ENCODE measurements around the gene CFDP1. TPM values are rescaled to one million over a fixed set of nuclear protein-coding genes. Genes with fewer than 3 reads are reported as not detected.

The CFDP1 gene
- total RNA-seq, 1 experiment from 2014 or later, result 32.1 TPM

GRCh38 chr16:75423723-75424104 is 9.6 kb downstream of the CFDP1 start:
- no peak for ATAC-seq
- no peak for DNase-seq
- H3K36me3 ChIP-seq (ENCODE audit: low read depth, low read length), result no peaks in the 10 kb centered on the region
- no peak overlapping the region for H3K9ac ChIP-seq (ENCODE audit: low read length)
- no peak overlapping the region for H3K4me2 ChIP-seq (ENCODE audit: low read length)
- CTCF ChIA-PET, result no interaction called here
- no peaks in the 10 kb centered on the region for H3F3A ChIP-seq (ENCODE audit: low read length, unreplicated experiment)
- no peak for TF ChIP-seq CTCF (conservative IDR thresholded peaks at IDR 0.05; ENCODE audit: low read depth, low read length)
- TF ChIP-seq EZH2 (IDR thresholded peaks at IDR 0.05; ENCODE audit: low read length, unreplicated experiment), result no peak
- no peak for TF ChIP-seq EZH2phosphoT487 (IDR thresholded peaks at IDR 0.05; ENCODE audit: borderline replicate concordance, low read length)
- H3K27me3 ChIP-seq (ENCODE audit: low read length), result no peaks in the 10 kb centered on the region
- intact Hi-C loops (cut with micrococcal nuclease), result no loop called here
- H3K9me3 ChIP-seq (ENCODE audit: low read length), result no peaks in the 10 kb centered on the region
- BruUV-seq (replicated peaks), result no TSS peak
- no peak overlapping the region for H2AFZ ChIP-seq (ENCODE audit: low read length)
- H3K27ac ChIP-seq (ENCODE audit: low read length), result no peak overlapping the region
- H3K4me1 ChIP-seq (ENCODE audit: insufficient read depth, low read length), result no peaks in the 10 kb centered on the region
- no peak overlapping the region for H3K4me3 ChIP-seq (ENCODE audit: low read length)
- H3K79me2 ChIP-seq (ENCODE audit: low read length), result peaks cover 82% of the 10 kb centered on the region
- H3K9me2 ChIP-seq (replicated peaks; ENCODE audit: low read length), result no peaks in the 10 kb centered on the region
- no peaks in the 10 kb centered on the region for H4K20me1 ChIP-seq (ENCODE audit: low read length)
- POLR2A ChIA-PET (ENCODE audit: unreplicated experiment), result no interaction called here

- no peaks in the 10 kb centered on the region for H3K4me1 ChIP-seq (ENCODE audit: insufficient read depth, low read length)
- DNase-seq (no peak), ATAC-seq (no peak)
- H3K27ac ChIP-seq (ENCODE audit: low read length), result no peak overlapping the region
- no peaks in the 10 kb centered on the region for H3K9me2 ChIP-seq (replicated peaks; ENCODE audit: low read length)
- H3F3A ChIP-seq (ENCODE audit: low read length, unreplicated experiment), result no peaks in the 10 kb centered on the region
- H2AFZ ChIP-seq (ENCODE audit: low read length), result no peak overlapping the region
- no peaks in the 10 kb centered on the region for H3K27me3 ChIP-seq (ENCODE audit: low read length)
- no TSS peak for BruUV-seq (replicated peaks)
- H3K4me3 ChIP-seq (ENCODE audit: low read length), result no peak overlapping the region
- no peak overlapping the region for H3K9ac ChIP-seq (ENCODE audit: low read length)
- H3K4me2 ChIP-seq (ENCODE audit: low read length), result no peak overlapping the region
- no peaks in the 10 kb centered on the region; the same call in 1 of the 2 replicates for H3K36me3 ChIP-seq (ENCODE audit: low read depth, low read length)
- ChIA-PET CTCF (no interaction called here), POLR2A (ENCODE audit: unreplicated experiment) (no interaction called here)
- H3K9me3 ChIP-seq (ENCODE audit: low read length), result no peaks in the 10 kb centered on the region
- TF ChIP-seq EZH2 (IDR thresholded peaks at IDR 0.05; ENCODE audit: low read length, unreplicated experiment) (no peak), EZH2phosphoT487 (IDR thresholded peaks at IDR 0.05; ENCODE audit: borderline replicate concordance, low read length) (no peak), CTCF (conservative IDR thresholded peaks at IDR 0.05; ENCODE audit: low read depth, low read length) (no peak)
- H3K79me2 ChIP-seq (ENCODE audit: low read length), result peaks cover 79% of the 10 kb centered on the region
- H4K20me1 ChIP-seq (ENCODE audit: low read length), result no peaks in the 10 kb centered on the region
- intact Hi-C loops (cut with micrococcal nuclease), result no loop called here
These were observed 11.5 kb downstream of the CFDP1 start for GRCh38 chr16:75421820-75422126.

GRCh38 chr16:75420987-75421819 is 12.1 kb downstream of the CFDP1 start:
- no peak overlapping the region for H2AFZ ChIP-seq (ENCODE audit: low read length)
- H3K4me3 ChIP-seq (ENCODE audit: low read length), result no peak overlapping the region
- DNase-seq (no peak), ATAC-seq (no peak)
- H4K20me1 ChIP-seq (ENCODE audit: low read length), result no peaks in the 10 kb centered on the region
- H3K36me3 ChIP-seq (ENCODE audit: low read depth, low read length), result no peaks in the 10 kb centered on the region; the same call in 1 of the 2 replicates
- H3K9me2 ChIP-seq (replicated peaks; ENCODE audit: low read length), result no peaks in the 10 kb centered on the region
- H3K79me2 ChIP-seq (ENCODE audit: low read length), result peaks cover 79% of the 10 kb centered on the region
- BruUV-seq (replicated peaks), result no TSS peak
- intact Hi-C loops (cut with micrococcal nuclease), result no loop called here
- H3F3A ChIP-seq (ENCODE audit: low read length, unreplicated experiment), result no peaks in the 10 kb centered on the region
- no peak overlapping the region for H3K9ac ChIP-seq (ENCODE audit: low read length)
- no peak overlapping the region for H3K27ac ChIP-seq (ENCODE audit: low read length)
- no peaks in the 10 kb centered on the region for H3K9me3 ChIP-seq (ENCODE audit: low read length)
- no peak for TF ChIP-seq CTCF (conservative IDR thresholded peaks at IDR 0.05; ENCODE audit: low read depth, low read length)
- TF ChIP-seq EZH2phosphoT487 (IDR thresholded peaks at IDR 0.05; ENCODE audit: borderline replicate concordance, low read length), result no peak
- TF ChIP-seq EZH2 (IDR thresholded peaks at IDR 0.05; ENCODE audit: low read length, unreplicated experiment), result no peak
- POLR2A ChIA-PET (ENCODE audit: unreplicated experiment), result no interaction called here
- CTCF ChIA-PET, result no interaction called here
- no peak overlapping the region for H3K4me2 ChIP-seq (ENCODE audit: low read length)
- no peaks in the 10 kb centered on the region for H3K27me3 ChIP-seq (ENCODE audit: low read length)
- no peaks in the 10 kb centered on the region for H3K4me1 ChIP-seq (ENCODE audit: insufficient read depth, low read length)

Data from PC-3 (cell line).